Measurements from ENCODE around the gene AHCY. TPM values are rescaled to one million over a fixed set of nuclear protein-coding genes. Genes with fewer than 3 reads are reported as not detected.
A peak's percentile ranks its signal among the peaks of the same experiment; 100 is the strongest.
"Not testable (repeated sequence)": the region's sequence is repeated elsewhere in the genome, so short reads cannot be mapped to it uniquely, and the experiment has no call there.

The AHCY gene
- total RNA-seq, 1 experiment from 2014 or later = 116 TPM

DNA sequence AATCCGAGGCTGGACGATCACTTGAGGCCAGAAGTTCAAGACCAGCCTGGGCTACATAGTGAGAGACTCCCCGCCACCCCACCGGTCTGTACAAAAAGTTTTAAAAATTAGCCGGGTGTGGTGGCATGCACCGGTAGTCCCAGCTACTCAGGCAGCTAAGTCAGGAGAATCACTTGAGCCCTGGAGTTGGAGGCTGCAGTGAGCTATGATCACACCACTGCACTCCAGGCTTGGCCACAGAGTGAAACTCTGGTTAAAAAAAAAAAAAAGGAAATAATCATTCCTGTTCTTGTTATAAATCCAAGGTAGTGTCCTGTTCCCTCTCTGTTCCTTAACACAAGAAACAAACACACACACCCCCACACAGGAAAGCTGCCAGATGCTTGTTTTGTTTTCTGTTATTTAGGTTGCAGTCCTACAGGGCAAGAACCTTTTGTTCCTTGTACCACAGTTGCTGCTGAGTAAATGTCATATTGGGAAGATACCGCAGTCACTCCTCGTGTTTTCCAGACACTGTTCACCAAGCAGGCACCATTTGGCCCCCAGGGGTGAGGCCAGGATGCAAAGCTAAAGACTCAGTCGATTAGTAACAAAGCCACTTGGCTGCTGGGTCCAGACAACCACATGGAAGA, 33.0 kb downstream of the AHCY start:
- Histone ChIP-seq H3K27ac (no peak overlapping the region), H3K4me1 (replicated peaks) (peaks cover 32% of the 10 kb centered on the region), H3K27me3 (replicated peaks) (no peaks in the 10 kb centered on the region), H3K9me3 (replicated peaks) (no peaks in the 10 kb centered on the region), H3K4me3 (no peak overlapping the region), H3K36me3 (no peaks in the 10 kb centered on the region; the same call in 1 of the 2 replicates)
- DNase-seq (ENCODE audit: low read depth in 1 of 2, low spot score in 2 of 2) = peak in 1 of 2 experiments; percentile 44

DNA sequence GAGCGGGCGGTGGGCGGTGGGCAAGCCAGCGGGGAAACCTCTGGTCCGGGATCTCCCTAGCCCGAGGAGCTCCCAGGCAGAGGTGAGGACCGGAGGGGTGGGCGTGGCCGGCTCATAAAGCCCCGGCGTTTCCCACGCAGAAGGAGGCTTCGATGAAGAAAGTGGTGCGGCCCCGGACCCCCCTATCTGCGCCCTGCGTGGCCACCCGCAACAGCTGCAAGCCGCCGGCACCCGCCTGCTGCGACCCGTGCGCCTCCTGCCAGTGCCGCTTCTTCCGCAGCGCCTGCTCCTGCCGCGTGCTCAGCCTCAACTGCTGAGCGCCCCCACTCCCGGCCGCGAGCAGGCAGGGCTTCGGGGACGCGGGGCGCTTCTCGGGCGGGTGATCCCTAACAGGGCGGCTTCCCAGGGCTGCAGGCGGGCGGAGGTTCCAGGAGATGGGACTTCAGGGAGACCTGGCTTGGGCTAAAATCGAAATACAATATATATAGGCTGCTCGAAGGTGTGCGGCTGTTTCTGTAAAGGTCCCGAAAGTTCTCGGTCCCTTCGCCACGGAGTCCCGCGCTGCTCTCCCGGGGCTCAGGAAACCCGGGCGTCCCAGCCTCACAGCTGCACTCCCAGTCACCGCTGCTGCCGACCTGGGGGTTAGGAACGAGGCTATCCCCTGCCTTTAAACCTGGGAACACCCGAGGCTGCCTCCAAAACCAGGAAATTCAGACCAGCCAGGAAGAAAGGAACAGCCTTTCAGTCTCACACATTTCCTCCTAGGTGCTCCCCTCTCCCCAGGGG, 34.1 kb downstream of the AHCY start:
- H3K9me3 ChIP-seq (replicated peaks) = no peaks in the 10 kb centered on the region
- no peaks in the 10 kb centered on the region for H3K27me3 ChIP-seq (replicated peaks)
- peak in 1 of 2 experiments; percentile 26 for DNase-seq (ENCODE audit: low read depth in 1 of 2, low spot score in 2 of 2)
- no peak overlapping the region for H3K27ac ChIP-seq
- peak overlapping the region; percentile 29 for H3K4me3 ChIP-seq
- peaks cover 32% of the 10 kb centered on the region for H3K4me1 ChIP-seq (replicated peaks)
- H3K36me3 ChIP-seq = no peaks in the 10 kb centered on the region; the same call in 1 of the 2 replicates

DNA sequence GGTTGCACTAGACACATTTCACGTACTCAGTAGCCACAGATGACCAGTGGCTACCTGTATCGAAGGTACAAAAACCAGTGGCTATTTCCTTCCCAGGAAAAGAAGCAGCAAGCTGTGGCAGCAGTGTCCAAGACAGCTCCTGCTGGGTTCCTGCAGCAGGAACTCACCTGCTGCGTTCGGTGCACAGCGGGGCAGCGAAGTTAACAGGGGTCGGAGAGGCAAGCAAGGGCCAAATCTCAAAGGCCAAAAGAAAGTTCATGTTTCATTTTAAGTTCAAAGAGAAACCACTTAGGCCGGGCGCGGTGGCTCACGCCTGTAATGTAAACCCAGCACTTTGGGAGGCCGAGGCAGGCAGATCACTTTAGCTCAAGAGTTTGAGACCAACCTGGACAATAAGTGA, 35.0 kb downstream of the AHCY start:
- peaks cover 32% of the 10 kb centered on the region for H3K4me1 ChIP-seq (replicated peaks)
- H3K36me3 ChIP-seq = no peaks in the 10 kb centered on the region; the same call in 1 of the 2 replicates
- H3K27ac ChIP-seq = no peak overlapping the region
- H3K4me3 ChIP-seq = no peak overlapping the region
- no peaks in the 10 kb centered on the region for H3K27me3 ChIP-seq (replicated peaks)
- no peak for DNase-seq (ENCODE audit: low read depth in 1 of 2, low spot score in 2 of 2)
- H3K9me3 ChIP-seq (replicated peaks) = no peaks in the 10 kb centered on the region

DNA sequence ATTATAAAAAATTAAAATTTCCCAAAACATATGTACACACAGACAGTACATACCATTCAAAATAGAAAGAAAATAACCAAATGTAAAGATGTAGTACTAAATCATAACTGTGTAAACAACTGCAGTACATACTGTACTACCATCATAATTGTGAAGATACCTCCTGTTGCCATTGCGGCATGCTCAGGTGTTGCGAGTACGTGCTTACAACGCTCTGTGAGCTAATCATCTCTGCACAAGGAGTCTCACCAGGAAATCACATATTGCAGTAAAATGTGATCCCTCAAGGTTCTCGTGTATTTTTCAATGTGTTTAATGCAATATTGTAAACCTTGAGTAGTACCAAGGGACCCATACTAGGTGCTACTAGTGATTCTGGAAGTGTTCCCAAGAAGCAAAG, 39.0 kb downstream of the AHCY start:
- H3K4me1 ChIP-seq (replicated peaks) = peaks cover 11% of the 10 kb centered on the region
- no peak overlapping the region for H3K27ac ChIP-seq
- H3K4me3 ChIP-seq = no peak overlapping the region
- DNase-seq (ENCODE audit: low read depth in 1 of 2, low spot score in 2 of 2) = no peak
- no peaks in the 10 kb centered on the region for H3K27me3 ChIP-seq (replicated peaks)
- no peaks in the 10 kb centered on the region for H3K9me3 ChIP-seq (replicated peaks)
- no peaks in the 10 kb centered on the region; the same call in 1 of the 2 replicates for H3K36me3 ChIP-seq

DNA sequence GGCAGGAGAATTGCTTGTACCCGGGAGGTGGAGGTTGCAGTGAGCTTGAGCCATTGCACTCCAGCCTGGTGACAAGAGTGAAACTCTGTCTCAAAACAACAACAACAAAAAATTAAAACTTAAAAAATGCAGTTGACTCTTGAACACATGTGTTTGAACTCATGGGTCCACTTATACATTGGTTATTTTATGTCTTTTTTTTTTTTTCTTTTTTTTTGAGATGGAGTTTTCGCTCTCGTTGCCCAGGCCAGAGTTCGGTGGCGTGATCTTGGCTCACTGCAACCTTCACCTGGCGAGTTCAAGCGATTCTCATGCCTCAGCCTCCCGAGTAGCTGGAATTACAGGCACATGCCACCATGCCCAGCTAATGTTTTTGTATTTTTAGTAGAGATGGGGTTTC, 39.7 kb downstream of the AHCY start:
- H3K9me3 ChIP-seq (replicated peaks); DNase-seq (ENCODE audit: low read depth in 1 of 2, low spot score in 2 of 2); H3K4me1 ChIP-seq (replicated peaks); H3K36me3 ChIP-seq; H3K4me3 ChIP-seq; H3K27ac ChIP-seq; H3K27me3 ChIP-seq (replicated peaks): not testable (repeated sequence)

DNA sequence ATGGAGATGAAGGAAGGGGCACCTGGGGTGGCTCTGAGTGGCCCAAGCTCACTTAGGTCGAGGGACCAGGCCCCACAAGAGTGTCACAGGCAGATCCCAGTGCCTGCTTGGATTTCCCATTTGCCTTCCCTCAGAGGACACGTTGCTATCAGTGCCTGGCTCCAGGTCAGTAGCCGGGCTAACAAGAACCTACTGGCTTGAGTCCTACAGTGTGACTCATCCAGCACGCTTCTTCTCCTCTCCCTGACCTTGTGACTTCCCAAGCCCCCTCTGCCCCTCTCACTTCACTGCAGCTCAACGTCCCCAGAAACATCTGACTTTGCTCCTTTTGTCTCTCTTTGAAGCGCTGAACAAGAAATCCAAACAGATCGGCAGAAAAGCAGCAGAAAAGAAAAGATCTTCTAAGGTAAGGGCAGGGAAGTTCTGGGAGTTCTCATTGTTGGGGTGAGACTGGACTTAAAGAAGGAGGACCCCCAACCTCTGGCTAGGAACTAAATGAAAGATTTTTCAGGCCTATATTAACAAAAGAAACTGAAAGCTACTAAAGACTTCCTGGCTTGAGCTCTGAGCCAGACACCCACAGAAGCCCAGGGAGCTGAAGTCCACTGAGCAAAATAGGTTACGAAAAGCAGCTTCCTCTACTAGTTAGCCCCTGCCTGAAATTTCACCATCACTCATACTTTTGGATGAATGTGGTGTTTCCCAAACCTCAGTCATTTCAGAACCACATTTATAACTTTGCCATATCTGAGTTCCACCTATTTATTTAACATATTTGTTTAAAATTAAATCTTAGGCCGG, 40.5 kb downstream of the AHCY start:
- H3K9me3 ChIP-seq (replicated peaks) = no peaks in the 10 kb centered on the region
- H3K36me3 ChIP-seq = no peaks in the 10 kb centered on the region
- peak in 1 of 2 experiments; percentile 10 for DNase-seq (ENCODE audit: low read depth in 1 of 2, low spot score in 2 of 2)
- peaks cover 6% of the 10 kb centered on the region; the same call in 1 of the 2 replicates for H3K4me1 ChIP-seq (replicated peaks)
- no peak overlapping the region for H3K4me3 ChIP-seq
- H3K27ac ChIP-seq = no peak overlapping the region
- no peaks in the 10 kb centered on the region for H3K27me3 ChIP-seq (replicated peaks)

DNA sequence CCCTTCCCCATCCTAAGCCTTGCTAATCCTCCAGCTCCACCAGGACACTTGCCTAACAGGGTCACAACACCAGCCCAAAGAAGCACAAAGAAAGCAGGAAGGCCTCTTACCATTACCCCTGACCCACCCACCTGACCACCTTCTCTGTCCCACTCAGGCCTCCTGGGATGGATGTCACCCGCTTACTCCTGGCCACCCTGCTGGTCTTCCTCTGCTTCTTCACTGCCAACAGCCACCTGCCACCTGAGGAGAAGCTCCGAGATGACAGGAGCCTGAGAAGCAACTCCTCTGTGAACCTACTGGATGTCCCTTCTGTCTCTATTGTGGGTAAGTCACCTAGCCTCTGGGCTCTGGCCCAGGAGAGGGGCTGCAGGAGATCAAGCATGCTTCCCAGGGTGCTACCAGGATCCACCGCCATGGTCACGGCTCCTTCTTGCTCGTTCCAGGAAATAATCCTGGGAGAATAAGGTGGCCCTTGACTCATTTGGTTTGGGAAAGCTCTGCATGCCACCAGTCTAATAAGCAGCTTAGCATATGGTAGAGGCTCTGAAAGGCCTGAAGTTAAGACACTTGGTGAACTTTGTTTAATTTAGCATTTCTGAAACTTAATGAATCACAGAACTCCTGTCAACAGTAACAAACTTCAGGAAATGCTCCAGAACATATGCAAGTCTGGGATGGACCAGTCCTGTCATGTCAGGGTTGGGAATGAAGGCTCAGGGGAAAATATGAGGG, 42.8 kb downstream of the AHCY start:
- no peak for DNase-seq (ENCODE audit: low read depth in 1 of 2, low spot score in 2 of 2)
- Histone ChIP-seq H3K27me3 (replicated peaks) (no peaks in the 10 kb centered on the region), H3K4me3 (no peak overlapping the region)

DNA sequence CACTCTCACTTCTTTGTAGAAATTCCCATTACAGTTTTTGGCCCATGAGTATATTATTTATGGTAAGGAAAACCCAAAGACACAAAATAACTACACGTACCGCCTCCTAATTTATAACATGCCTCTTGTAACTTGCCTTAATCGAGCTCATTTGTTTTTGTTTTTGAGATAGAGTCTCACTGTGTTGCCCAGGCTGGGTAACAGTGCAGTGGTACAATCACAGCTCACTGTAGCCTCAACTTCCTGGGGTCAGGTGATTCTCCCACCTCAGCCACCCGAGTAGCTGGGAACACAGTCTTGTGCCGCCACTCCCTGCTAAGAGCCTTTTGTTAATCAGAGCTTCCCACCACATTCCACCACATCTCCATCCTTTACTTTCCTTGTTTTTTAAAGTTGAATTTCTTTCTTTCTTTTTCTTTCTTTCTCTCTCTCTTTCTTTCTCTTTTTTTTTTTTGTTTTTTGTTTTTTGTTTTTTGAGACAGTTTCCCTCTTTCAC, 46.5 kb downstream of the AHCY start:
- no peaks in the 10 kb centered on the region for H3K36me3 ChIP-seq
- no peak overlapping the region for H3K27ac ChIP-seq
- no peaks in the 10 kb centered on the region for H3K27me3 ChIP-seq (replicated peaks)
- no peaks in the 10 kb centered on the region for H3K4me1 ChIP-seq (replicated peaks)
- DNase-seq (ENCODE audit: low read depth in 1 of 2, low spot score in 2 of 2) = no peak
- H3K9me3 ChIP-seq (replicated peaks) = no peaks in the 10 kb centered on the region
- H3K4me3 ChIP-seq = no peak overlapping the region

More for the DNA sequence above, 42.8 kb downstream of the AHCY start:
- H3K9me3 ChIP-seq (replicated peaks) = no peaks in the 10 kb centered on the region
- H3K36me3 ChIP-seq = no peaks in the 10 kb centered on the region
- peaks cover 6% of the 10 kb centered on the region; the same call in 1 of the 2 replicates for H3K4me1 ChIP-seq (replicated peaks)
- H3K27ac ChIP-seq = no peak overlapping the region

DNA sequence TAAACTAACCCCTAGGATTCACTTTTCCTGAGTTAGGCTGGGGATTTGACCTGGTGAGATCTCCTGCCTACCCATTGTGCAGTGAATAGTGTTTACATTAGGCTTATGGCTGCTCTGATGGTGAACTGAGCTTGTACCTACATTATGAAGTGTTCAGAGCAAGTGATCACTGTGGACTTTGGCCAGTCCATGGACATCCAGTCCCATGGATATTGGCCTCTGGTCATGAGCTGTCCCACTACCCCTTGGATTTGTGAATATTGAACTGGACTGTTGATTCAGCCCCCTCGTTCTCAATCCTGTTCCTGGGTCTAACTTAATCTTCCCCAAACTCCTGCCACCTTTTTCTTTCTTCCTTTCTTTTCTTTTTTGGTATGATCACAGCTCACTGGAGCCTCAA, 48.2 kb downstream of the AHCY start:
- Histone ChIP-seq H3K4me1 (replicated peaks) (no peaks in the 10 kb centered on the region), H3K4me3 (no peak overlapping the region)
- no peak for DNase-seq (ENCODE audit: low read depth in 1 of 2, low spot score in 2 of 2)

DNA sequence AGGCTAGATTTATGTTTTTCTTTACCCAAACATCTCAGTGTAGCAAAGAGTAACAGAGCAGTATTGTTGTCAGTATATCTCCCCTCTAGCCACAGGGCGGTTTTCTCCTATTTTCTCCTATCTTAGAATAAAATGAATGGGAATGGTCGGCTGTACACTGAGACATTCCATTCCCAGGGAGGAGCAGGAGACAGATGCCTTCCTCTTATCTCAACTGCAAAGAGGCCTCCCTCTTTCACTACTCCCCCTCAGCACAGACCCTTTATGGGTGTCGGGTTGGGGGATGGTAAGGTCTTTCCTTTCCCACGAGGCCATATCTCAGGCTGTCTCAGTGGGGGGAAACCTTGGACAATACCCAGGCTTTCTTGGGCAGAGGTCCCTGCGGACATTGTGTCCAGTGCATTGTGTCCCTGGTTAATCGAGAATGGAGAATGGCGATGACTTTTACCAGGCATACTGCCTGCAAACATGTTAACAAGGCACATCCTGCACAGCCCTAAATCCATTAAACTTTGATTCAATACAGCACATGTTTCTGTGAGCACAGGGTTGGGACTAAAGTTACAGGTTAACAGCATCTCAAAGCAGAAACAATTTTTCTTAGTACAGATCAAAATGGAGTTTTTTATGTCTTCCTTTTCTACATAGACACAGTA, 50.6 kb downstream of the AHCY start:
- not testable (repeated sequence) for DNase-seq (ENCODE audit: low read depth in 1 of 2, low spot score in 2 of 2); H3K9me3 ChIP-seq (replicated peaks); H3K4me3 ChIP-seq; H3K27ac ChIP-seq; H3K4me1 ChIP-seq (replicated peaks); H3K36me3 ChIP-seq; H3K27me3 ChIP-seq (replicated peaks)

More for the DNA sequence above, 48.2 kb downstream of the AHCY start:
- Histone ChIP-seq H3K36me3 (no peaks in the 10 kb centered on the region), H3K27ac (no peak overlapping the region), H3K27me3 (replicated peaks) (no peaks in the 10 kb centered on the region), H3K9me3 (replicated peaks) (no peaks in the 10 kb centered on the region)

DNA sequence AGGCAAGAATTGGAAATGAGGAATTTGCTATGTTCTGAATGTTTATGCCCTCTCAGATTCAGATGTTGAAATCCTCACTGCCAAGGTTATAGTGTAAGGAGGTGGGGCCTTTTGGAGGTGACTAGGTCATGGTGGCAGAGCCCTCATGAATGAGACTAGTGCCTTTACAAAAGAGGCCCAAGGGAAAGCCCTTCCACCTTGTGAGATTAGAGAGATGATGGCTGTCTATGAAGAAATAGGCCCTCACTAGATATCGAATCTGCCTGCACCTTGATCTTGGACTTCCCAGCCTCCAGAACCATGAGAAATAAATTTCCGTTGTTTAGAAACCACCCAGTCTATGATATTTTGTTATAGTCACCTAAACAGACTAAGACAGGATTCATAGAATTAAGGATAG, 51.5 kb downstream of the AHCY start:
- Histone ChIP-seq H3K9me3 (replicated peaks) (no peaks in the 10 kb centered on the region), H3K36me3 (no peaks in the 10 kb centered on the region), H3K27ac (no peak overlapping the region), H3K4me1 (replicated peaks) (no peaks in the 10 kb centered on the region), H3K27me3 (replicated peaks) (no peaks in the 10 kb centered on the region), H3K4me3 (no peak overlapping the region)
- no peak for DNase-seq (ENCODE audit: low read depth in 1 of 2, low spot score in 2 of 2)

DNA sequence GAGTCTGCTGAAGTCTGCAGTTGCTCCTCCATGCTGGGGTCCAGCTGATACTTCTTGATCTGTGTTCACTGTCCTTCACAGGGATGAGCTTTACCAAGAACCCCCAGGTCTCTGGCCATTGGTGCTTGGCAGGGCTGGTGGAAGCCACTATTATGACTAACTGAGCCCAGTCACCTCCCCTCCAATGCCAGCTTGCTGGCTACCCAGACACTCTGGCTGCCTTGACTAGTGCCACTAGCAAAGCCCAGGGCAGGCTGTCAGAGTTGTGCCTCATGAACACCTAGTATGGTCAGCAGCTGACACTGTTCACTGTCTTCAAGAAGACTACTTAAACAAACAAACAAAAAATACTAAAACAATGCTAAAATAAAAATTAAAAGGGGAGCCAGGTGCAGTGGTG, 53.1 kb downstream of the AHCY start:
- no peaks in the 10 kb centered on the region for H3K36me3 ChIP-seq
- H3K9me3 ChIP-seq (replicated peaks) = no peaks in the 10 kb centered on the region
- H3K4me3 ChIP-seq = no peak overlapping the region
- no peak for DNase-seq (ENCODE audit: low read depth in 1 of 2, low spot score in 2 of 2)
- H3K27me3 ChIP-seq (replicated peaks) = no peaks in the 10 kb centered on the region
- H3K4me1 ChIP-seq (replicated peaks) = peaks cover 4% of the 10 kb centered on the region
- H3K27ac ChIP-seq = no peak overlapping the region

DNA sequence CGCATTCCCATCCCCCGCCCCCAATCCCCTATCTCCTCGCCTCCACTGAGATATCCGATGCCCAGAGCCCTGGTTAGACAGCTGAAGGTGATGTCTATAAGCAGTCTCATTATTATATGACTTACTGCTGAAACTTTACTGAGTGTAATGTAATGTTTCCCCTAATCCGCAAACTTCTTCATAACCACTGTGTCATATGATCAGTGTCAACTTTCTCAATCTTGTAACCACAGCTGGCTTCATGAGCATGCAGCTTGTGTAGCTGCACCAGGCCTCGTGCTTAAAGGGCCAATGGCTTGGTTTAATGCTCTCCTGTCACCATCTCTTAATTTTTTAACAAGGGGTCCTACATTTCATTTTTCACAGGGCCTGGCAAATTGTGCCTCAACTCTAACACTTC, 53.9 kb downstream of the AHCY start:
- Histone ChIP-seq H3K27ac (no peak overlapping the region), H3K36me3 (no peaks in the 10 kb centered on the region), H3K4me1 (replicated peaks) (peaks cover 4% of the 10 kb centered on the region), H3K27me3 (replicated peaks) (no peaks in the 10 kb centered on the region), H3K9me3 (replicated peaks) (no peaks in the 10 kb centered on the region), H3K4me3 (no peak overlapping the region)
- DNase-seq (ENCODE audit: low read depth in 1 of 2, low spot score in 2 of 2) = no peak
